HCT116 (cell line): ENCODE data around the gene RNF114.

Experiments used
- CBX3 ChIP-seq: IDR thresholded peaks from 2 replicates; pipeline ENCODE4 v1.6.1; 2012; ENCODE audit warnings: low read depth
- CEBPB ChIP-seq: IDR thresholded peaks from 2 replicates; pipeline ENCODE4 v1.6.1; 2012; ENCODE audit warnings: low read depth
- EZH2 ChIP-seq: fragments of 200-600 bp; sonication (generic); IDR thresholded peaks from 2 replicates; pipeline ENCODE4 v1.6.1; 2017; ENCODE audit warnings: antibody characterized with exemption, mixed run types
- FOSL1 ChIP-seq: IDR thresholded peaks from 2 replicates; pipeline ENCODE4 v1.6.1; 2012; ENCODE audit warnings: low read depth
- JUND ChIP-seq: IDR thresholded peaks from 2 replicates; pipeline ENCODE4 v1.6.1; 2012
- POLR2A ChIP-seq: IDR thresholded peaks from 2 replicates; pipeline ENCODE4 v1.7.0; 2011; ENCODE audit warnings: borderline replicate concordance; ENCODE audit not compliant: insufficient read depth, insufficient read length; ENCODE audit errors: extremely low read depth
- POLR2AphosphoS5 ChIP-seq: IDR thresholded peaks from 2 replicates; pipeline ENCODE4 v1.6.1; 2011; ENCODE audit warnings: mild to moderate bottlenecking, low read depth, low read length, moderate library complexity
- YY1 ChIP-seq: IDR thresholded peaks from 2 replicates; pipeline ENCODE4 v1.6.1; 2011; ENCODE audit warnings: low read length, low read depth, moderate library complexity, mild to moderate bottlenecking; ENCODE audit not compliant: insufficient replicate concordance; ENCODE audit errors: extremely low read depth
- ZFX ChIP-seq: fragments of 450-650 bp; IDR thresholded peaks from 2 replicates; pipeline ENCODE4 v1.6.1; 2017
- TF ChIP-seq, protein P1 (sequence below), 3 experiments: fragments of 200-600 bp in 1 of 3; sonication (generic) in 1 of 3; IDR thresholded peaks in 2 of 3; conservative IDR thresholded peaks in 1 of 3; 2 replicates each; pipeline ENCODE4 v1.5.1; 2012 to 2017; ENCODE audit warnings: low read depth in 2 of 3, low read length in 2 of 3, antibody characterized with exemption in 1 of 3, borderline replicate concordance in 1 of 3, control low read depth in 1 of 3, mild to moderate bottlenecking in 1 of 3, mixed read lengths in 1 of 3, mixed run types in 1 of 3, moderate library complexity in 1 of 3; ENCODE audit not compliant: insufficient read depth in 1 of 3
- TF ChIP-seq, protein P2 (sequence below): IDR thresholded peaks from 2 replicates; pipeline ENCODE4 v1.6.1; 2012
- TF ChIP-seq, protein P3 (sequence below): IDR thresholded peaks from 2 replicates; pipeline ENCODE4 v1.6.1; 2012; ENCODE audit warnings: low read depth
- TF ChIP-seq, protein P4 (sequence below): IDR thresholded peaks from 2 replicates; pipeline ENCODE4 v1.6.1; 2012

DNA sequence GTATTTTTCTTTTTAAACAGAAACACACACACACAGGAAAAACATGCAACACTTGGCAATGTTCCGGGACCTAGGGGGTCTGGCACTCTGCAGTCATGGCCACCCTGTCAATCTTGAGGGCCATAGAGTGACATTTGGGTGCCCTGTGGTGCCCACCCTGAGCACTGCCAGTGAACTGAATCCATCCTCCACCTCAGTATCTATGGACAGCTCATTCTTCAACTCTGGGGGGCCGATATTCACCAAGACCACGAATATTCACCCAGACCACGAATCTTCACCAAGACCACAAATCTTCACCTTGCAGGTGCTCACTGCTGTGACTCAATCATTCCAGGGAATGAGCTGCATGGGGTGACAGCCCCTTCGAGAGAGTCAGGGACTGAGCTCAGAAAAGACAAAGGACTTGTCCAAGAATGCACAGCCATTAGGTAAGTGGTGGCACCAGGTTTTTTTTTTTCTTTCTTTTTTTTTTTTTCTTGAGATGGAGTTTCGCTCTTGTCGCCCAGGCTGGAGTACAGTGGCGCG lies 65.7 kb downstream of the RNF114 start:
- TF ChIP-seq, protein P1, sequence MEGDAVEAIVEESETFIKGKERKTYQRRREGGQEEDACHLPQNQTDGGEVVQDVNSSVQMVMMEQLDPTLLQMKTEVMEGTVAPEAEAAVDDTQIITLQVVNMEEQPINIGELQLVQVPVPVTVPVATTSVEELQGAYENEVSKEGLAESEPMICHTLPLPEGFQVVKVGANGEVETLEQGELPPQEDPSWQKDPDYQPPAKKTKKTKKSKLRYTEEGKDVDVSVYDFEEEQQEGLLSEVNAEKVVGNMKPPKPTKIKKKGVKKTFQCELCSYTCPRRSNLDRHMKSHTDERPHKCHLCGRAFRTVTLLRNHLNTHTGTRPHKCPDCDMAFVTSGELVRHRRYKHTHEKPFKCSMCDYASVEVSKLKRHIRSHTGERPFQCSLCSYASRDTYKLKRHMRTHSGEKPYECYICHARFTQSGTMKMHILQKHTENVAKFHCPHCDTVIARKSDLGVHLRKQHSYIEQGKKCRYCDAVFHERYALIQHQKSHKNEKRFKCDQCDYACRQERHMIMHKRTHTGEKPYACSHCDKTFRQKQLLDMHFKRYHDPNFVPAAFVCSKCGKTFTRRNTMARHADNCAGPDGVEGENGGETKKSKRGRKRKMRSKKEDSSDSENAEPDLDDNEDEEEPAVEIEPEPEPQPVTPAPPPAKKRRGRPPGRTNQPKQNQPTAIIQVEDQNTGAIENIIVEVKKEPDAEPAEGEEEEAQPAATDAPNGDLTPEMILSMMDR (IDR thresholded peaks at IDR 0.05 in 2 of 3, conservative IDR thresholded peaks at IDR 0.05 in 1 of 3; ENCODE audit: borderline replicate concordance in 1 of 3, insufficient read depth in 1 of 3, low read depth in 2 of 3, low read length in 2 of 3) = no peak
- TF ChIP-seq EZH2 (no peak), POLR2A (no peak), POLR2AphosphoS5 (no peak), ZFX (no peak), JUND (no peak), CEBPB (no peak), YY1 (no peak), CBX3 (no peak), FOSL1 (no peak)
- TF ChIP-seq, protein P2, sequence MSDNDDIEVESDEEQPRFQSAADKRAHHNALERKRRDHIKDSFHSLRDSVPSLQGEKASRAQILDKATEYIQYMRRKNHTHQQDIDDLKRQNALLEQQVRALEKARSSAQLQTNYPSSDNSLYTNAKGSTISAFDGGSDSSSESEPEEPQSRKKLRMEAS = no peak
- TF ChIP-seq, protein P3, sequence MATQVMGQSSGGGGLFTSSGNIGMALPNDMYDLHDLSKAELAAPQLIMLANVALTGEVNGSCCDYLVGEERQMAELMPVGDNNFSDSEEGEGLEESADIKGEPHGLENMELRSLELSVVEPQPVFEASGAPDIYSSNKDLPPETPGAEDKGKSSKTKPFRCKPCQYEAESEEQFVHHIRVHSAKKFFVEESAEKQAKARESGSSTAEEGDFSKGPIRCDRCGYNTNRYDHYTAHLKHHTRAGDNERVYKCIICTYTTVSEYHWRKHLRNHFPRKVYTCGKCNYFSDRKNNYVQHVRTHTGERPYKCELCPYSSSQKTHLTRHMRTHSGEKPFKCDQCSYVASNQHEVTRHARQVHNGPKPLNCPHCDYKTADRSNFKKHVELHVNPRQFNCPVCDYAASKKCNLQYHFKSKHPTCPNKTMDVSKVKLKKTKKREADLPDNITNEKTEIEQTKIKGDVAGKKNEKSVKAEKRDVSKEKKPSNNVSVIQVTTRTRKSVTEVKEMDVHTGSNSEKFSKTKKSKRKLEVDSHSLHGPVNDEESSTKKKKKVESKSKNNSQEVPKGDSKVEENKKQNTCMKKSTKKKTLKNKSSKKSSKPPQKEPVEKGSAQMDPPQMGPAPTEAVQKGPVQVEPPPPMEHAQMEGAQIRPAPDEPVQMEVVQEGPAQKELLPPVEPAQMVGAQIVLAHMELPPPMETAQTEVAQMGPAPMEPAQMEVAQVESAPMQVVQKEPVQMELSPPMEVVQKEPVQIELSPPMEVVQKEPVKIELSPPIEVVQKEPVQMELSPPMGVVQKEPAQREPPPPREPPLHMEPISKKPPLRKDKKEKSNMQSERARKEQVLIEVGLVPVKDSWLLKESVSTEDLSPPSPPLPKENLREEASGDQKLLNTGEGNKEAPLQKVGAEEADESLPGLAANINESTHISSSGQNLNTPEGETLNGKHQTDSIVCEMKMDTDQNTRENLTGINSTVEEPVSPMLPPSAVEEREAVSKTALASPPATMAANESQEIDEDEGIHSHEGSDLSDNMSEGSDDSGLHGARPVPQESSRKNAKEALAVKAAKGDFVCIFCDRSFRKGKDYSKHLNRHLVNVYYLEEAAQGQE = no peak
- TF ChIP-seq, protein P4, sequence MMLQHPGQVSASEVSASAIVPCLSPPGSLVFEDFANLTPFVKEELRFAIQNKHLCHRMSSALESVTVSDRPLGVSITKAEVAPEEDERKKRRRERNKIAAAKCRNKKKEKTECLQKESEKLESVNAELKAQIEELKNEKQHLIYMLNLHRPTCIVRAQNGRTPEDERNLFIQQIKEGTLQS = no peak
